HS-5 (cell line): Measurements from ENCODE around the gene ZNF888.
"Not testable (repeated sequence)": the region's sequence is repeated elsewhere in the genome, so short reads cannot be mapped to it uniquely, and the experiment has no call there.

Experiments used
- DNase-seq: peaks from one replicate; pipeline ENCODE4 v3.0.0-alpha.2; 2012; ENCODE audit warnings: low read depth

Gene ZNF888

DNA sequence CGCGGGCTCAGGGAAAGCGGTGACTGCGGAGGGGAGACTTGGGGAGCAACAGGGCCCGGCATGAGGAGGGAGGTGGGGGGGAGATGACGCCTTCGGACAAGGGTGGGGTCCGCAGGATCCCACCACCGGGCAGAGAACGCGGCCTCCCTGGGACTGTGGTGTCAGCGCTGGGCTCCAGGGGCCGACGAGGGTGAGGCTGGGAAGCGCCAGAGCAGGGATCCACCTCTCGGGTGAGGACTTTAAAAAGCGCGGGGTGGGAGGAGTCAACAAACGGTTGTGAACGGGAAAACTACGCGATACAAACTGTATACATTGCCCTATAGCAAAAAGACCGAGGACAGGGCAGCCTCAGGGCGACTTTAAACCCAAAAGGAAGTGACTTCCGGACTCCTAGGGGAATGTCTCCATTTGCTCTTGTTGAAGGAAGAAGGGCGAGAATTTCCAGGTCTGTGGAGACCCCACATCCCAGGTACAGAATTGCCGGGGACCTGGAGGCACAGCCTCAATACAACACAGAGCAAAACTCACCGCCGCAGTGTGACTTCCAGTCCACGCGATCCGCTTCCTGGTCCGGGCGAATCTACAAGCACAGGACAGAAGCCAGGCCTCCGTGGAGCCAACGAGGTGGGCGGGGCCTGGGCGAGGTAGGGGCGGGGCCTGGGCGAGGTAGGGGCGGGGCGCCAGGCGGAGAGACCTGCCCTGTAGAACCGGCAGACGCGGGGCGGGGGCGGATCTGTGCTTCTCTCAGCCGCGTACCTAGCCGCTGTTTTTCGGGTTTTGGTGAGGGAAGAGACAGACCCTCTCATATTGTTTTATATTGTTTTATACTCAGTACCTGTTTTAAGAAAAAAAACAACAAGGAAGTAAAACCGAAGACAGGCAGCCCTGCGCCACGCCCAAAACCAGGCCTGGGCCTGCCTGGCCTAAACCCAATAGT, at the start of gene ZNF888:
TSS of gene ZNF888 (minus strand) at position 588 of the 937 bp plus-strand sequence. CDS start 5,555 bp downstream, outside the sequence.
- DNase-seq, result peak; percentile 58

DNA sequence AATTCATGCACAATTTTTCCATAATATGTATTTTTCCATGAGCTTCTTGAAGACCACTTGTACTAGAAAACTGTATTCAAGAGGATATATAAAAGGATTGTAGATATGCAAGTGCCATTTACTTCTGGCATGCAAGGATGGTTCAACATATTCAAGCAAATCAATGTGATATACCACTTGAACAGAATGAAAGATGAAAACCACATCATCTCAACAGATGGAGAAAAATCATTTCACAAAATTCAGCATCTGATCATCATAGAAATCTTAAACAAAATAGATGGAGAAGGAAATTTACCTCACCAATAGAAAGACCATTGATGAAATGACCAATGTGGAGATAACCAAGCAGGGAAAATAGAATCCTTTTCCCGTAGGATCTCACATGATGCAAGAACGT, 44.5 kb upstream of the ZNF888 start:
- no peak for DNase-seq

DNA sequence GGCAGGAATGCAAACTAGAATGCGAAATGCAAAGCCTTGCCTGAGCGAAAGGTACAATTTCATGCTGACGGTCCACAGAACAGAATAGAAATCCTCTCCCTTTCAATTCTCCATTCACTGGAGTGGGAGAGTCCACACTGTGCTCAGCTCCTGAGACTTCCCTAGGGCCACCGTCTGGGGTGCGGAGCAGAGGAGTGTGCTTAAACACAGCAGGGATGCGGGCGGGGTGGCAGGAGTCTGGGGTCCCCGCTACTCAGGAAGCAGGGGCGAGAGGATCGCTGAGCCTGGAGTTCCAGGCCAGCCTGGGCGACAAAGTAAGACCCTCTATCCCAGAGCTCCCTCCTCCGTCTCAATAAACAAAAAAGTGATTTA, 40.0 kb upstream of the ZNF888 start:
- DNase-seq, result no peak

DNA sequence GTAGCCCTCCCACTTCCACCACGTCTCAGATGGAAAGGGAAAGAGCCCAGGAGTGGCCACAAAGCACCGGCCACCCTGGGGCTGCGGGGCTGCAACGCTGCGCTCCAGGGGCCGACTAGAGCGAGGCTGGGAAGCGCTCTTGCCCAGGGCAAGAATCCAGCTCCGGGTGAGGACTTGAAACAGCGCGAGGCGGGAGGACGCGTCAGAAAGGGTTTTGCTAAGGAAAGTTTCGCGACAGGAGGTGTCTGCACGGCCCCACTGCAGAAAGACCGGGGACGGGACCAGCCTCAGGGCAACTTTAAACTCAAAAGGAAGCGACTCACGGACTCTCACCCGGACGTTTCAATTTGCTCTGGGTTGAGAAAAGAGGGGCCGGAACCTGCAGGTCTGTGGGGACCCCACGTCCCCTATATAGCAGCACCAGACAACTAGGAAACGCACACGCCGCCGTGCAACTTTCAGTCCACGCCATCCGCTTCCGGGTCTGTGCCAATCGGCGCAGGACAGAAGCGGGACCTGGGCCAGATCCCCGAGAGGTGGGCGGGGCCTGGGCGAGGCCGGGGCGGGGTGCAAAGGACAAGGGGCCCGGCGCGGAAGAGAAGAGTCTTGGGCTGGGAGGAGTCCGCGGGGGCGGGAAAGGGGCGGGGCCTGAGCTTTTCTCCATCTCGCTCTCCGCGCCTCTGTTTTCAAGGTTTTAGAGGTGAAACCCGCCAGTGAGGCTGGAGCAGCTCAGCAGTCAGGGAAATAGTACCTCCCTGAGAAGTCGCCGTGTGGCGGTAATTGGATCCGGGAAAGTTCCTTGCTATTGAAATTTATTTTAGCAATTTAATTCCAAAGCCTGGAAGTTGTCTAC, 39.4 kb upstream of the ZNF888 start, which contains the start of gene ZNF816:
TSS of gene ZNF816 (minus strand) at position 488 of the 853 bp plus-strand sequence. CDS start 6,792 bp downstream, outside the sequence.
- peak; percentile 66 for DNase-seq

DNA sequence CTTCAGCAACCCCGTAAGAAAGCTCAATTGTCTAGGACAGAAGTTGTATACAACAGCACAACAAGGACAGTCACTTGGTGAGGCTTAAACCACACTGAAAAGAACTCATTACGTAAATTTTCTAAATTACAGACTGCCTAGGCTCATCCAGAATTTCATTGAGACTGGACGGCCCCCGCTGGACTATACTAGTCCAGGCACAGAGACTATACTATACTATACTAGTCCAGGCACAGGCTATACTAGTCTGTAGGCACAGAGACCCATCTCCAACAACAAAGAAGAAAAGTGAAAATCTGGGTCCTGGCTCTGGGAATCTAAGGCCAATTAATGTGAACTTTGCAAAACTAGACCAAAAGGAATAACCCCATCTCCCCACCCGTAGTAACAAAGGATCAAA, 38.8 kb upstream of the ZNF888 start:
- DNase-seq, result peak; percentile 8

DNA sequence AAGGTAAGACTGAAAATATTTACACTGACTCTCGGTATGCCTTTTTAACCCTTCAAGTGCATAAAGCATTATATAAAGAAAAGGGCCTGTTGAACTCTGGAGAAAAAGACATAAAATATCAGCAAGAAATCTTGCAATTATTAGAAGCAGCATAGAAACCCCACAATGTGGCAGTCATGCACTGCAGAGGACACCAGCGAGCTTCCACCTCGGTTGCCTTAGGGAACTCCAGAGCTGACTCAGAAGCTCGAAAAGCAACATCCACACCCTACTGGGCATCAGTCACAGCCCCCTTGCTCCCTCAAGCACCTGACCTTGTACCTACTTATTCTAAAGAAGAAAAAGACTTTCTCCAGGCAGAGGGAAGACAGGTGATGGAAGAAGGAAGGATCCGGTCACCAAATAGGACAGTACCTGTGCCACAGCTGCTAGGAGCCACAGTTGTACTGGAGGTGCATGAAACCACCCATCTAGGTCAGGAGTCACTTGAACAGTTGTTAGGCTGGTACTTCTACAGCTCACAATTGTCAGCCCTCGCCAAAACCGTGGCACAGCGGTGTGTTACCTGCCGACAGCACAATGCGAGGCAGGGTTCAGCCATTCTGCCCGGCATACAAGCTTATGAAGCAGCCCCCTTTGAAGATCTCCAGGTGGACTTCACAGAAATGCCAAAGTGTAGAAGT, 36.5 kb upstream of the ZNF888 start:
- DNase-seq, result no peak

DNA sequence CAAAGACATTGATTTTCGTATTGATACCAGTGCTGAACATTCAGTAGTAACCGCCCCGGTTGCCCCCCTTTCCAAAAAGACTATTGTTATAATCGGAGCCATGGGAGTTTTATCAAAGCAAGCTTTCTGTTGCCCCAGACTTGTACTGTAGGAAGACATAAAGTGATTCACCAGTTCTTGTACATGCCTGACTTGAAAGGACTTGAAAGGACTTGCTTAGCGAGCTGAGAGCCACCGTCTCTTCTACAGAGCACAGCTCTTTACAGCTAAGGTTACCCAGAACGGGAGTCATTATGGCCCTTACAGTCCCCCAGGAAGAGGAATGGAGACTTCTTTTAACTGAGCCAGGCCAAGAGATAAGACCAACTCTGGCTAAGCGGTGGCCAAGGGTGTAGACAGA, 34.4 kb upstream of the ZNF888 start:
- DNase-seq, result no peak

DNA sequence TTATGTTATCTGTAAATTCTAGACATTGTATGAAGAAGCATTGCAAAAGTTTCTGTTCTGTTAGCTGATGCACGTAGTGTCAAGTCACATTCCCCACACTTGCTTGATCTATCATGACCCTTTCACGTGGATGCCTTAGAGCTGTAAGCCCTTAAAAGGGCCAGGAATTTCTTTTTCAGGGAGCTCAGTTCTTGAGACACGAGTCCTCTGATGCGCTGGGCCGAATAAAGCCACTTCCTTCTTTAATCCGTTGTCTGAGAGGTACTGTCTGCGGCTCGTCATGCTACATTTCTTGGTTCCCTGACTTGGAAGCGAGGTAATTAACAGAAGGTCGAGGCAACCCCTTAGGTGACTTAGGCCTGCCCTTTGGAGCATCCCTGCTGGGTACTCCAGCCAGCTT, 33.7 kb upstream of the ZNF888 start:
- DNase-seq, result no peak

DNA sequence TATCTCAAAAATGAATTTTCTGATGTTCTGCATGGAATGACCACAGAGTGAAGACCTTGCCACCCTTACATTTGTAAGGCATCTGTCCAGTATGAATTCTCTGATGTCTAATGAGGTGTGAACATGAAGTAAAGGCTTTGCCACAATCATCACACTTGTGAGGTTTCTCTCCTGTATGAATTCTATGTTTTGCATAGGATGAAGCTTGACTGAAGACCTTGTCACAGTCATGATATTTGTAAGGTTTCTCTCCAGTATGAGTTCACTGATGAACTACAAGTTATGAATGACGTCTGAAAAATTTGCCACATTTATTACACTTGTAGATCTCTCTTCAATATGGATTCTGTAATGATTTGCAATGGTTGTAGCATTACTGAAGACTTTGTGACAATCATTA, 26.2 kb upstream of the ZNF888 start:
- DNase-seq, result no peak

DNA sequence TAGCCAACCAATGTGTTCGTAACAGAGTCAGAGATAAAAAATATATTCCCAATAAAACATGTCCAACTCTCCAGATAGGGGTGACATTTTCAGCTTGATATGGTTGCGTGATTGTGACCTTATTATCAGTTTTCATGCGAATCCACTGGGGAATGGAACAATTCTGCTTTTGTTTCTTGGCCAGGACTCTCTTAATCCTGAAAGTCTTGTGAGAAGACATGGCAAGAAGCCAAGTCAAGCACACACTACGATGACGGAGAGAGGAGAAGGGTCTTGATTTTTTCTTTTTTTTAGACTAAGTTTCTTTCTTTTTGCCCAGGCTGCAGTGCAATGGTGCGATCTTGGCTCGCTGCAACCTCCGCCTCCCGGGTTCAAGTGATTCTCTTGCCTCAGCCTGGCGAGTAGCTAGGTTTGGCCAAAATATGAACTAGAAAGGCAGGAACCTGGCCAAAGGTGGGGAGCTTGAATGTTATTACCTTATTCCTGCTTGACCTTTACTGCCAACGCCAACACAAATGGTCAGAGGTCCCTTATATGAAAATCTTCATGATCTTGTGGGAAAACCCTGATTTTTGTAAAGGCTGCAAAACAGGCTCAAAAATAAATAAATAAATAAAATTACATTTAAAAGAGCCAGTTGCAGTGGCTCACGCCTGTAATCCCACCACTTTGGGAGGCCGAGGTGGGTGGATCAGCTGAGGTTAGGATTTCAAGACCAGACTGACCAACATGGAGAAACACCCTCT, 25.0 kb upstream of the ZNF888 start:
- DNase-seq, result no peak

DNA sequence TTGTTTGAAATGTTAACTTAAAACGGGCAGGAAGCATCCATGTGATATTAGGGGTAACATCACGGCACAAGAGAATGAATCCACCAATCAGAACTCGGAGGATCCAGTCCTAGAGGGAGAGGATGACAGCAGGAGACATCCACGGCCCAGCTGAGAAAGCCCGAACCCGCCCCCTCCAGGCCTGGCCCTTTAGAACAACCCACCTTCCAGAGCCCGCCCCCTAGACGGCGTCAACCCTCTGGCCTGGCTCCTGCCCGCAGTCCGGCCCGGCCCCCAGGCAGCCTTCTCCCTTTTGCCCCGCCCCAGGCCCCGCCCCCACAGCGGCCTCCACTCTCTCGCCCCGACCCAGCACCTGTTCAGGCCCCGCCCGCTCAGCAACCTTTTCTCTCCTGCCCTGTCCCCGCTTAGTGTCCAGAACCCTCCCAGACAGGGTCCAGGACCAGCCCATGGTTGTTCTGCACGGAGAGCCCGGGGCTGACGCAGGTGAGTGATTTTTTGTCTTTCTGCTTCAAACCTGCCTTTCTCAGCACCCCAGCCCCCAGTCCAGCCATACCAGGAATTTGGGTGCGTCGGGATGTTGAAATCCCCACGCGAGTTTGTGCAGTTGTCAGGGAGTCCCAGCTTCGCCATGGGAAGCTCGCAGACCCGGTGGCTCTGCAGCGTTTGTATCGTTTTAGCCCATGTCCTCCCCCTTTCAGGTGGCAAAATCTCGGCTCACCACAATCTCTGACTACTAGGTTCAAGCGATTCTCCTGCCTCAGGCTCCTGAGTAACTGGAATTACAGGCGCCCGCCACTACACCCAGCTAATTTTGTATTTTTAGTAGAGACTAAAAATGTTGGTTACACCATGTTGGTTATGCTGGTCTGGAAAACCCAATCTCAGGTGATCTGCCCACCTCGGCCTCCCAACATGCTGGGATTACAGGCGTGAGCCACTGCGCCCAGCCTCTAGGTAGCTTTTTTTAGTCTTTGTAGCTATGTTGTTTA, 23.4 kb upstream of the ZNF888 start:
- no peak for DNase-seq

DNA sequence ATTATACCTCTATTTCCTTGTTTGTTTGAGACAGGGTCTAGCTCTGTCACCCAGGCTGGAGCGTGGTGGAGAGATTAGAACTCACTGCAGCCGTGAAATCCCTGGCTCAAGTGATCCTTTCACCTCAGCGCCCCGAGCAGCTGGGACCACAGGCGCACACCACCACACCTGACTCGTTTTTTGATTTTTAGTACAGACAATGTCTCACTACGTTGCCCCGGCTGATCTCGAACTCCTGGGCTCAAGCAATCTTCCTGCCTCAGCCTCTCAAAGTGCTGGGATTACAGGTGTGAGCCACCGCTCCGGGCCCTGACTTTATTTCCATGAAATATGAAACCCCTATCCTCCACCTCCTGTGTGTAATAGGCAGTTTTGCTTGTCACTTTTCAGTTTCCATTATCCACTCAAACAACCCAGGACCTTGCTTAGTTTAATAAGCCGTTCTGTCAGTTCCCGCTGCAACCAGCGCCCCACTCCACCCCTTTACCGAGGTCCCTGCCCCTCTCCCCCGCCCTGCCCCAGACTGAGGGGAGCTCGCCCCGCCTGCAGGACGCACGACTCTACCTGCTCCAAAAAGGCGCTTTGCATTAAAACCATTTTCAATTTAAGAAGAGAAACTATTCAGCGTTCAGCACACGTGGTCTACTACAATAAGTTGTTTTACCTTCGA, 22.6 kb upstream of the ZNF888 start:
- DNase-seq, result no peak

DNA sequence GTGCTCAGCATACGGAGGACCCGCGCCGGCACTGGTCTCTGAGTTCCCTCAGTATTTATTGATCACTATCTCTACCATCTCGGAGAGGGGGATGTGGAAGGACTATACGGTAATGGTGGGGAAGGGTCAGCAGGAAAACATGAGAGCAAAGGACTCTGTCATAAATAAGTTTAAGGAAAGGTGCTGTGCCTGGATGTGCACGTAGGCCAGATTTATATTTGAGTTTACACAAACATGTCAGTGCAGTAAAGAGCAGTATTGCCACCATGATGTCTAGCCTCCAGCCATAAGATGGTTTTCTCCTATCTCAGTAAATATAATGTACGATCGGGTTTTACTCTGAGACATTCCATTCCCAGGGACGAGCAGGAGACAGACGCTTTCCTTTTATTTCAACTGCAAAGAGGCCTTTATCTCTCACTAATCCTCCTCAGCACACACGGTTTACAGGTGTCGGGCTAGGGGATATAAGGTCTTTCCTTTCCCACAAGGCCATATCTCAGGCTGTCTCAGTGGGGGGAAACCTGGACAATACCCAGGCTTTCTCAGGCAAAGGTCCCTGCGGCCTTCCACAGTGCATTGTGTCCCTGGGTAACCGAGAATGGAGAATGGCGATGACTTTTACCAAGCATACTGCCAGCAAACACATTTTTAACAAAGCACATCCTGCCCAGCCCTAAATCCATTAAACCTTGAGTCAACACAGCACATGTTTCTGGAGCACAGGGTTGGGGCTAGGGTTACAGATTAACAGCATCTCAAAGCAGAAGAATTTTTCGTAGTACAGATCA, 21.7 kb upstream of the ZNF888 start:
- DNase-seq, result not testable (repeated sequence)

DNA sequence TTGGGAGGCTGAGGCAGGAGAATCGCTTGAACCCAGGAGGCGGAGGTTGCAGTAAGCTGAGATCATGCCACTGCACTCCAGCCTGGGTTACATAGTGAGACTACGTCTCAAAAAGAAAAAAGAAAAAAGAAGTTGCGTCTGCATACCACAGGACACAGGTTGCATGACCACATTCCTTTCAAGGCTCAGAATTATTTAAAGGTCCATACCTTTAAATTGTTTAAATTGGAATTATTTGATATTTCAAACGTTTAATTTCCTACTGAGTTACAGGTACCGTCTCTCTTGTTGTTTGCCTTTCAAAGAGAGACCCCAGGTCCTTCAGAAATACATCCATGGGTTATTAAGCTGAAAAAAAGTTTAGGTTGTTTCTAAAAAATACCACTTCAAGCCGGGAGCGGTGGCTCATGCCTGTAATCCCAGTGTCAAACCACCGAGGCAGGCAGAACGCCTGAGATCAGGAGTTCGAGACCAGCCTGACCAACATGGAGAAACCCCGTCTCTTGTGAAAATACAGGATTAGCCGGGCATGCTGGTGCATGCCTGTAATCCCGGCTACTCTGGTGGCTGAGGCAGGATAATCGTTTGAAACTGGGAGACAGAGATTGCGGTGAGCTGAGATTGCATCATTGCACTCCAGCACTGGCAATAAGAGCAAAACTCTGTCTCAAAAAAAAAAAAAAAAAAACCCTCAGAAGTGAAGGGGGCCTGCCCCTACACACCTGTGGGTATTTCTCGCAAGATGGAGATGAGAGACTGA, 20.8 kb upstream of the ZNF888 start:
- no peak for DNase-seq

DNA sequence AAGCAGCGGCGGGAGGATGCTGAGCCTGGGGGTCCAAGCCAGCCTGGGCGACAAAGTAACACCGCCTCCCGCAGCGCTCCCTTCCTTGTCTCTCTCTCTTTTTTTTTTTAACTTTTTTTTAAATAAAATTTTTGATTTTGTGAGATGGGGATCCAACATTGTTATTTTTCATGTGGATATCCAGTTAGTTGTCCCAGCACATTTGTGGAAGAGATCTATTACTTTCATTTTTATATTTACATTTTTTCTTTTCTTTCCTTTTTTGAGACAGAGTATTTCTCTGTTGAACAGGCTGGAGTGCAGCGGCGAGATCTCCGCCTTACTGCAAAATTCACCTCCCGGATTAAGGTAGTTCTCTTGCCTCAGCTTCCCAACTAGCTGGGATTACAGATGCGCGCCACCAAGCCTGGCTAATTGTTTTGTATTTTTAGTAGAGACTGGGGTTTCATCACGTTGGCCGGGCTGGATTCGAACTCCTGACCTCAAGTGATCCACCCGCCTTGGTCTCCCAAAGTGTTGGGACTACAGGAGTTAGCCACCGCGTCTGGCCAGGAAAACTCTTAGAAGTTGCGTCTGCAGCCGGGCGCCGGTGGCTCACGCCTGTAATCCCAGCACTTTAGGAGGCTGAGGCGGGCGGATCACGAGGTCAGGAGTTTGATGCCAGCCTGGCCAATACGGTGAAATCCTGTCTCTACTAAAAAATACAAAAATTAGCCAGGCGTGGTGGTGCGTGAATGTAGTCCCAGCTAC, 20.1 kb upstream of the ZNF888 start:
- DNase-seq, result no peak

DNA sequence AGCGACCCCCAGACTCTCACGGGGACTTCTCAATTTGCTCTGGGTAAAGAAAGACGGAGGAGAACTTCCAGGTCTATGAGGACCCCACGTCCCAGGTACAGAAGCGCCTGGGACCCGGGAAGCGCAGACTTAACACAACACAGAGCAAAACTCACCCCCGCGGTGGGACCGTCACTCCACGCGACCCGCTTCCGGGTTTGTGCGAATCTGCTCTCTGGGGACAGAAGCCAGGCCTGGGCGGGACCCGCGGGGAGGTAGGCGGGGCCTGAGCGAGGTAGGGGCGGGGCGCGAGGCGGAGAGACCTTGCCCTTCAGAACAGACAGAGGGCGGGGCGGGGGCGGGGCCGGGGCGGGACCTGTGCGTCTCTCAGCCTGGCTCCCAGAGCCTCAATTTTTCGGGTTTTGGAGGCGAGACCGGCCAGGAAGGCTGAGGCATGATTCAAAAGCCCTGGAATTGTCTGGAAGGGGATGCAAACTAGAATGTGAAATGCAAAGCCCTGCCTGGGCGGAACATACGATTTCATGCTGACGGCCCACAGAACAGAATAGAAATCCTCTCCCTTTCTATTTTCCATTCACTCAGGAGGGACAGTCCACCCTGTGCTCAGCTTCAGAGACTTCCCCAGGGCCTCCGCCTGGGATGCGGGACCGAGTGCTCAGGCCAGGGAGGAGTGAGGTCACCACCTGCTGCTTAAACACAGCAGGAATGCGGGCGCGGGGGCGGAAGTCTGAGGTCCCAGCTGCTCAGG, 19.3 kb upstream of the ZNF888 start:
- DNase-seq, result peak; percentile 31

DNA sequence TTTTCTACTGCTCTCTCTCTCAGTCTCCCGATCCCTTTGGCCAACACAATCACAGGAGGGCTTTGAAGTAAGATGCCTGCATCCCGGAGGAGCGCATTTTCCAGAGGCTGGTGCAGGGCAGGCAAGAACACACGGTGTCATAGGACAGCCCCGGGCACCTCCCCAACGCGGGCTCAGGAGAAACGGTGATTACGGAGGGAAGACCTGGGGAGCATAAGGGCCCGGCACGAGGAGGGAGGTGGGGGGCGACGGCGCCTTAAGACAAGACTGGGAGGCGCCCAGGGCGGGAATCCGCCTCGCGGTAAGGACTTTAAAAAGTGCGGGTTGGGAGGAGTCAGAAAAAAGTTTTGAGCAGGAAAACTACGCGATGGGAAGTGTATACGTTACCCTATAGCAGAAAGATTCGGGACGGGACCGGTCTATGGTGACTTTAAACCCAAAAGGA, 18.7 kb upstream of the ZNF888 start:
- no peak for DNase-seq
